Prostate gland (tissue), 2 donors: ENCODE measurements around the gene TRIM67. TPM values are rescaled to one million over a fixed set of nuclear protein-coding genes. Genes with fewer than 3 reads are reported as not detected.

Experiments used
- DNase-seq: peaks from one replicate; pipeline ENCODE4 v3.0.0-alpha.2; 2019; ENCODE audit warnings: low spot score
- H3K27ac ChIP-seq, 2 donors: fragments of 200-600 bp; sonication (generic); 2 replicates each; pipeline ENCODE4 v1.5.1; 2017 to 2019
- H3K27me3 ChIP-seq: fragments of 200-600 bp; sonication (generic); replicated peaks from 2 replicates; pipeline ENCODE4 v1.5.1; 2019; ENCODE audit not compliant: insufficient read depth
- H3K36me3 ChIP-seq, 2 donors: fragments of 200-600 bp; sonication (generic); 1 replicate in 1 of 2; 2 replicates in 1 of 2; pipeline versions ENCODE4 v1.5.1 to v1.8.1; 2017 to 2019
- H3K4me1 ChIP-seq: fragments of 200-600 bp; sonication (generic); replicated peaks from 2 replicates; pipeline ENCODE4 v1.5.1; 2019
- H3K4me3 ChIP-seq, 2 donors: fragments of 200-600 bp; sonication (generic); 2 replicates each; pipeline ENCODE4 v1.5.1; 2017 to 2019
- H3K9me3 ChIP-seq: fragments of 200-600 bp; sonication (generic); 2 replicates; pipeline ENCODE4 v1.5.1; 2017
- CTCF ChIP-seq, 4 experiments: fragments of 200-600 bp in 2 of 4; fragments of 450-650 bp in 2 of 4; sonication (generic) in 2 of 4; IDR thresholded peaks; 1 replicate in 3 of 4; 2 replicates in 1 of 4; pipeline ENCODE4 v1.5.1; 2016 to 2019; ENCODE audit warnings: antibody characterized with exemption in 4 of 4, mild to moderate bottlenecking in 2 of 4, moderate library complexity in 2 of 4
- POLR2A ChIP-seq: fragments of 450-650 bp; IDR thresholded peaks from one replicate; pipeline ENCODE4 v1.6.1; 2016; ENCODE audit warnings: antibody characterized with exemption, mild to moderate bottlenecking
- POLR2AphosphoS5 ChIP-seq: sonication (generic); formaldehyde crosslinking; IDR thresholded peaks from one replicate; pipeline ENCODE4 v1.6.1; 2017; ENCODE audit warnings: antibody characterized with exemption
- WGBS: methylation state at CpG from one replicate; pipeline ENCODE4 v1.1.5; 2018; 5-methylcytosine and 5-hydroxymethylcytosine counted together
- intact Hi-C: fragments of 100-400 bp; cut with DNase I; formaldehyde crosslinking; loops from one replicate; pipeline ENCODE4 v1.14.2; 2022
- total RNA-seq, 2 donors: library from RNA; depleted of rRNA; stranded (reverse); fragments of >200 nt; gene quantifications; one replicate each; pipeline ENCODE4 v1.1.0, GENCODE V29; 2016

TRIM67 gene
- total RNA-seq, 2 donors from 2014 or later = 0.28 TPM; not detected in 1

GRCh38 chr1:231201375-231201978 lies 39.6 kb downstream of the TRIM67 start:
- intact Hi-C loops = no loop called here
- TF ChIP-seq POLR2AphosphoS5 = no peak
- TF ChIP-seq CTCF (IDR thresholded peaks at IDR 0.05) = no peak
- TF ChIP-seq POLR2A = no peak

GRCh38 chr1:231201979-231202633 lies 40.2 kb downstream of the TRIM67 start:
- Histone ChIP-seq H3K27me3 (no peaks in the 10 kb centered on the region), H3K4me1 (no peaks in the 10 kb centered on the region), H3K4me3 (no peak overlapping the region), H3K27ac (no peak overlapping the region), H3K36me3 (no peaks in the 10 kb centered on the region), H3K9me3 (no peaks in the 10 kb centered on the region)
- TF ChIP-seq POLR2A (no peak), CTCF (IDR thresholded peaks at IDR 0.05) (no peak), POLR2AphosphoS5 (no peak)
- WGBS = 59% methylated on average over 5 of the region's 5 CpGs
- DNase-seq = no peak
- intact Hi-C loops = no loop called here

More at GRCh38 chr1:231201375-231201978, 39.6 kb downstream of the TRIM67 start:
- H3K4me1 ChIP-seq = no peaks in the 10 kb centered on the region
- 75% methylated on average over 14 of the region's 16 CpGs for WGBS
- H3K27me3 ChIP-seq = no peaks in the 10 kb centered on the region
- no peak overlapping the region for H3K27ac ChIP-seq
- no peaks in the 10 kb centered on the region for H3K36me3 ChIP-seq
- DNase-seq = no peak
- no peak overlapping the region for H3K4me3 ChIP-seq
- no peaks in the 10 kb centered on the region for H3K9me3 ChIP-seq

GRCh38 chr1:231203259-231204057 lies 41.6 kb downstream of the TRIM67 start:
- Histone ChIP-seq H3K27me3 (no peaks in the 10 kb centered on the region), H3K36me3 (no peaks in the 10 kb centered on the region), H3K4me3 (no peak overlapping the region), H3K9me3 (no peaks in the 10 kb centered on the region), H3K27ac (no peak overlapping the region), H3K4me1 (no peaks in the 10 kb centered on the region)
- no peak for TF ChIP-seq POLR2A
- no peak for TF ChIP-seq CTCF (IDR thresholded peaks at IDR 0.05)
- no peak for TF ChIP-seq POLR2AphosphoS5
- no peak for DNase-seq
- intact Hi-C loops = no loop called here
- 89% methylated on average over 20 of the region's 21 CpGs for WGBS

- WGBS = 52% methylated on average over 8 of the region's 8 CpGs
- H3K36me3 ChIP-seq = no peaks in the 10 kb centered on the region
- H3K4me1 ChIP-seq = no peaks in the 10 kb centered on the region
- no peaks in the 10 kb centered on the region for H3K9me3 ChIP-seq
- H3K27me3 ChIP-seq = no peaks in the 10 kb centered on the region
- no peak overlapping the region for H3K27ac ChIP-seq
- no peak overlapping the region for H3K4me3 ChIP-seq
- intact Hi-C loops = no loop called here
- no peak for DNase-seq
- TF ChIP-seq POLR2A = no peak
- no peak for TF ChIP-seq POLR2AphosphoS5
- TF ChIP-seq CTCF (IDR thresholded peaks at IDR 0.05) = no peak
Measured at GRCh38 chr1:231206856-231207255, 45.0 kb downstream of the TRIM67 start.
